HG03060 (cell line): ENCODE results near the gene SH3RF3.

Experiments used
- ATAC-seq: cut with Tn5 transposase; IDR thresholded peaks from one replicate; pipeline ENCODE4 v1.9.1; 2021; ENCODE audit warnings: low read depth, moderate number of reproducible peaks; ENCODE audit not compliant: unreplicated experiment

The SH3RF3 gene

GRCh38 chr2:109270505-109271312, 141.7 kb downstream of the SH3RF3 start:
- no peak for ATAC-seq

DNA sequence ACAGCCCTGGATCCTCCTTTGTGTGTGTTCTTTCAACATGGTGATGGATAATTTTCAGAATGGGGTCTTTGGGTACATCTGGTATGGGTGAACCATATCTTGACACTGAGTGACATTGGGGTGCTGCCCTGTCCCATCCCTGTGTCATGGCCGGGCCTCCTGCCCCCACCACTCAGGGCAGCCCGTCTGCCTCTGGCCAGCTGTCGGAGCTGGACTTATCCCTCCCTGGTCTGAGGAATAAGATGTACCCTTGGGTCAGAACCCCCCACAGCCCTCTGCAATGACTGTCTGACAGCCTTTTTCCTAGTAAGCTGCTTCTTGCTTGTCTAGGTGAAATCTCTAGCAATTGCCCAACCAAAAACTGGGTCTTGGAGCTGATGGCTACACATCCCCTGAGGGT, 142.9 kb downstream of the SH3RF3 start:
- no peak for ATAC-seq

DNA sequence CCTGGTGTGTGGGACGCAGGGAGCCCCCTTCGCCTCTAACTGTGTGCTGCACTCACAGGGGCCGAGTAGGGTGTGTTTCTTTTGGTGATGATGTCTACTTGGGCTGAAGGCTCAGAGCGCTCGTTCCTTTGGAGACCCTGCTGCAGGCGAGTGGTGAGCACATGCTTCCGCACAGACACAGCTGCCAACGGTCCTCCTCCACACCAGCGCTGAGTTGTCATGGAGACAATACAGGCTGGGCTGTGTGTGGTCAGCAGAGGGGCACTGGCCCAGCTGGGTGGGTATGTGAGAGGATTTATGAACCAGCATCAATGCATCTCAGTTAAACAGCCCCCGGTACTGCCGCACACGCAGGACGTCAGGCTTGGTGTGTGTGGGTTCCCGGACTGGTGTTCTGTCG, 143.5 kb downstream of the SH3RF3 start:
- ATAC-seq = no peak

GRCh38 chr2:109275120-109276012, 146.4 kb downstream of the SH3RF3 start:
- no peak for ATAC-seq

DNA sequence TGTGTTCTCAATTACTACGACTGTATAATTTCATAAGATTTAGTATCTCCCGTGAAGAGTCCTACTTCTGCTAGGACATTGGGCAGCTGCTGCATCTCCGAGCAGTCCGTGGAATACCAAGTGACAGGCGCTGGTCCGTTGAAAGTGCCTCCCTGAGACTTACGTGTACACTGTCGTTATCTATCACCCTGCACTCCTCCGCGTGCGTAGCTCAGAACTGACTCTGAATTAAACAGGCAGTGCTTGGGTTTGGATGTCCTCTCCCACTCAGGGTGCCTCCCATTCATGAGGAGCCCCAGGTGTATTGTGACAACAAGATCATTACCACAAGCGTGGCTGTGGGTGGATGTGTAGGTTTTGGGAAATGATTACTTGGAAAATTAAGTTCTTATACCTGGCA, 148.4 kb downstream of the SH3RF3 start:
- no peak for ATAC-seq

DNA sequence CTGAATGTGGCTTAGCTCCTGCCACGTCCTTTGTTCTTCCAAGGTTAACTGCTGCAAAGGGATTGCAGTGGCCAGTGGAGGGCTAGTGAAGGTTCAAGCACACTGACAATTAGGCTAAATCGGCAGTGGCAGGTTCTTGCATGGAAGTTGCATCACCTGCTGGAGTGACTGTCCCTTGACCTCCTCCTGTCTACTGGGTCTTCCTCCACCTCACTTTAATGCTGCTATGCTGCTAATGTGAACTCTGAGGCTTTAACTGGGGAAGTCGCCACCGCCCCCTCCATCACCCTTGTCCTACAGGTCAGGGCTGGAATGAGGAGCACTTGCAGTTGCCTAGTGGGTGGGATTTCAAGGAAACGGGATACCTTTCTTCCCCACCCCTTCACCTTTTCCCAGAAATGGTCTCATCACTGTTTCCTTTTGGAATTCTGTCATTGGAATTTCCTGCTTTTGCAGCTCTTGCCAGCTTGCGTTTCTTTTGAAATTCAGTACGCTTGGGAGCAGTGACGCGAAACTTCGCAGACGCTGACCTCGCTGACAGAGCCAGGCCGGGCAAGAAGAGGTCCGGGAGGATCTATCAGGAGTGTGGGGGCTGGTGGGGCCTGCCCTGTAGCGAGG, 150.3 kb downstream of the SH3RF3 start:
- no peak for ATAC-seq

- no peak for ATAC-seq
These were observed 151.8 kb downstream of the SH3RF3 start for GRCh38 chr2:109280804-109281203.

GRCh38 chr2:109282360-109282759, 153.4 kb downstream of the SH3RF3 start:
- ATAC-seq = no peak

DNA sequence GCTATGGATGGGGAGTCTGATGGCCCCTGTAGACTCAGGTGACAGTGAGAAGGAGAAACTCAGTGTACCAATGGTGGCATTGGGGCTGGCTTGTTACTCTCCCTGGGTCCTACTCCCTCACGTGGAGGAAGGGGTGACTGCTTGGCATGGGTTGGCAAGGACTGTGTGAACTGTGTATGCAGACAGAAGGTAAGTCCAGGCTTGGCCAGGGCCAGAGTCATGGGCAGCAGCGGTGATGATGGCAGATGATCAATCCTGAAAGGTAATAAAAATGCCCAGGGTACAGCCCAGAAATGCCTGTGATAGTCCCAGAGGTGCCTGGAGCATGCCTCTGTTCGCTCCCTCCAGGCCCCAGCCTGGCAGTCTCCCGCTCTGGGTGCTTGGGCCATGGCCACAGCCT, 153.9 kb downstream of the SH3RF3 start:
- ATAC-seq = no peak

- no peak for ATAC-seq
These were observed 155.8 kb downstream of the SH3RF3 start for GRCh38 chr2:109284826-109285225.

DNA sequence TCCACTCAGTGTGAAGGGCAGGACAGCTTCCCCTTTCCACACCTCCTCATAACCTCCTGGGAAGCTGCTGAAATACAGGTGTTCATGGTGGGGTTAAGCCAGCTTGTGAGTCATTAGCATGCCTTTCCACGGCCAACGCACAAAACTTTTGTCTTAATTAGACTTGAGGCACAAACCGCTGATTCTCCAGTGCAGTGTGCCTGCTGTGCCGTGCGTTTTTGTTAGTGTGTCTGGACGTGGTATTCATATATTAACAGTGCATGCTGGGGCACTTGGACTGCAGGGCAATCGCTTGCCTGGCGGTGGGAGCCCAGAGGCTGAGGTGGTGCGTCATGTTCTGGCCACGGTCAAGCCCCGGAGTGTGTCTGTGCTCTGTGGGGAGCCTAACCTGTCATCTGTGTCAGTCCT, 156.2 kb downstream of the SH3RF3 start:
- ATAC-seq = no peak

DNA sequence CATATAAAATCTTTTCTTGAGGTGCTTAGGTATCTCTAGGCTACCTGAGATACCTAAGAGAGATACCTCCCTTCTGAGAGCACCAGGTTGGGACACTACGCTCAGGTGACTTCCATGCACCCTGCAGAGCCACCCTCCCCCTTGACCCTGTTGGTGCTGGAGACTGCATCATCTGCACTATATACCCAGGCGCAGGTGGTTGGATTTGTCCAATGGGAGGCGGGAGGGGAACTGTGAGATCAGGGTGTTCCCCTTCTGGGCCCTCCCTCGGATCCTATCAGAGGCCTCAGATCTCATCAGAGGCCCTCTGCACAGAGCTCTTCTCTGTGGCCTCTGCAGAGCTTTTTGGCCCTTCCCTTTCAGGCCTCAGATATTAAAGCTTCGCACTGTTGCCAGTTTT, 158.4 kb downstream of the SH3RF3 start:
- ATAC-seq = no peak

GRCh38 chr2:109287838-109288237, 158.8 kb downstream of the SH3RF3 start:
- no peak for ATAC-seq

- ATAC-seq = no peak
These were observed 159.8 kb downstream of the SH3RF3 start for GRCh38 chr2:109288544-109289368.

- no peak for ATAC-seq
These were observed 160.7 kb downstream of the SH3RF3 start for GRCh38 chr2:109289504-109290222.

DNA sequence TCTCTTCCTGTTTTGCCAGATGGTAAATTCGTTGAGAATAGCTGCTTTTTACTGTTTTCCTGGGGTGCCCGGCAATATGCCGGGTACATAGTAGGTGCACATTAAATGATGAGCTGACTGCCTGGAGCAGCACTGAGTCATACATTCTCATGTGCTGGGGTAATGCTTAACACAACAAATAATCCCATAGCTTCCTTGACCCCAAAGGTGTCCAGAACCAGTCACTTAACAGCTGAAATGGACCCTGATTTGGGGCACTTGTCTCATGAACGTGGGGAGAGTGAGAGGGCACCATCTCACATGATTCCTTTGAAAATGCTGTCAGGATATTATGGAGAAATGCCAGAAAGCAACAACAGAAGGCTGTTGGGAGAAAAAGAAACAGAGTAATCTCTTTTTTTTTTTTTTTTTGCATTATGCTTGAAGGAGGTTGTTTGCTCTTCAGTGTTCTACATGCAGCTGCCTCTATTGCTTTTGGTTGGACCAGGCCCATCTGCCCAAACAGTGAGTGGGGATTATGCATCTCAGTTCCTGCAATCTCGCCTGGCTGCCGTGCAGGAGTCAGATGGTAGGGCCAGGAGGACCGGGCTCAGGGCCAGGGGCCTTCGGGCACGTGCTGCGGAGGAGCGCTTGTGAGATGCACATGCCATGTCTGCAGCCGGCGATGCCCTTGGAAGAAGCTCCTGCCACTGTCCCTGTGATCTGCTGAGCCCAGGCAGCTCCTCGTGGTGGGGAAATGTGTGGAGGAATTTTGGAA, 162.1 kb downstream of the SH3RF3 start:
- ATAC-seq = no peak

DNA sequence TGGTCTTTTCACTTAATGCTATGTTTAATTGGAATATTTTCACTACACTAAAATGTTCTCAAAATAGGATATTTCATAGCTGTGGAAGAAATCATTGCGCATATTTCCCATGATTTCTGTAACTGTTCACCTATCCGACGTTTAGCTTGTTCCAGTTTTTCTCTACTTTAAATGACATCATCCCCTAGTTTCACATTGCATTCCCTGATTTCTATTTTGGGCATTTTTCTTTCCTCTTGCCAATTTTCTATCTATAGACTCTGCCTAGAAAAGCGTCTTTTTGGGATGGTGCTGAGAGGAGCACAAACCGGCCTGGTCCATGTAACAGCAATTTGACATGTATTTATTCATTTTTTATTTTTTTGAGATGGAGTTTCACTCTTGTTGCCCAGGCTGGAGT, 163.4 kb downstream of the SH3RF3 start:
- ATAC-seq = no peak

GRCh38 chr2:109293663-109294062, 164.7 kb downstream of the SH3RF3 start:
- ATAC-seq = no peak

- no peak for ATAC-seq
These were observed 165.5 kb downstream of the SH3RF3 start for GRCh38 chr2:109294523-109294922.
